NT2/D1 (cell line): ENCODE data around the gene SPATA2L.
"Not testable (repeated sequence)": the region's sequence is repeated elsewhere in the genome, so short reads cannot be mapped to it uniquely, and the experiment has no call there.

Experiments used
- DNase-seq: peaks from one replicate; pipeline ENCODE4 v3.0.0-alpha.2; 2011; ENCODE audit warnings: low read depth, low spot score
- H3K27me3 ChIP-seq: 2 replicates; pipeline ENCODE4 v1.6.0; 2011; ENCODE audit warnings: mild to moderate bottlenecking; ENCODE audit not compliant: insufficient read length, insufficient read depth
- H3K36me3 ChIP-seq: 2 replicates; pipeline ENCODE4 v1.6.1; 2011; ENCODE audit warnings: mild to moderate bottlenecking, low read length, mixed read lengths; ENCODE audit not compliant: insufficient read depth, insufficient read length
- H3K4me1 ChIP-seq: 2 replicates; pipeline ENCODE4 v1.5.1; 2011; ENCODE audit not compliant: insufficient read depth, insufficient read length
- H3K4me3 ChIP-seq: 2 replicates; pipeline ENCODE4 v1.5.1; 2011; ENCODE audit warnings: low read depth; ENCODE audit not compliant: insufficient read length
- H3K9ac ChIP-seq: 2 replicates; pipeline ENCODE4 v1.6.0; 2011; ENCODE audit warnings: low read depth; ENCODE audit not compliant: insufficient read length
- H3K9me3 ChIP-seq: 2 replicates; pipeline ENCODE4 v1.5.1; 2011; ENCODE audit warnings: mild to moderate bottlenecking, low read length; ENCODE audit not compliant: insufficient read depth
- SUZ12 ChIP-seq: IDR thresholded peaks from 2 replicates; pipeline ENCODE4 v1.6.1; 2011; ENCODE audit not compliant: insufficient read length, insufficient read depth; ENCODE audit errors: extremely low read depth
- YY1 ChIP-seq: IDR thresholded peaks from 2 replicates; pipeline ENCODE4 v1.6.1; 2011; ENCODE audit not compliant: insufficient read length, insufficient read depth
- ZNF274 ChIP-seq: IDR thresholded peaks from 2 replicates; pipeline ENCODE4 v1.6.1; 2011; ENCODE audit warnings: mild to moderate bottlenecking, low read depth, low read length

Gene SPATA2L

GRCh38 chr16:89695875-89696669 is 5.4 kb downstream of the SPATA2L start:
- H3K9ac ChIP-seq: no peak overlapping the region
- no peaks in the 10 kb centered on the region for H3K9me3 ChIP-seq
- peaks cover 40% of the 10 kb centered on the region for H3K4me1 ChIP-seq
- TF ChIP-seq ZNF274: no peak
- no peak for TF ChIP-seq YY1
- TF ChIP-seq SUZ12: no peak
- no peak overlapping the region for H3K4me3 ChIP-seq
- no peak for DNase-seq
- H3K27me3 ChIP-seq: no peaks in the 10 kb centered on the region
- peaks cover 75% of the 10 kb centered on the region for H3K36me3 ChIP-seq

- Histone ChIP-seq H3K9me3 (no peaks in the 10 kb centered on the region), H3K4me1 (peaks cover 38% of the 10 kb centered on the region), H3K9ac (peak overlapping the region; percentile 8), H3K36me3 (peaks cover 81% of the 10 kb centered on the region), H3K27me3 (no peaks in the 10 kb centered on the region), H3K4me3 (no peak overlapping the region)
- DNase-seq: no peak
- TF ChIP-seq SUZ12 (no peak), ZNF274 (no peak), YY1 (no peak)
Measured at GRCh38 chr16:89695086-89695874, 6.2 kb downstream of the SPATA2L start.

DNA sequence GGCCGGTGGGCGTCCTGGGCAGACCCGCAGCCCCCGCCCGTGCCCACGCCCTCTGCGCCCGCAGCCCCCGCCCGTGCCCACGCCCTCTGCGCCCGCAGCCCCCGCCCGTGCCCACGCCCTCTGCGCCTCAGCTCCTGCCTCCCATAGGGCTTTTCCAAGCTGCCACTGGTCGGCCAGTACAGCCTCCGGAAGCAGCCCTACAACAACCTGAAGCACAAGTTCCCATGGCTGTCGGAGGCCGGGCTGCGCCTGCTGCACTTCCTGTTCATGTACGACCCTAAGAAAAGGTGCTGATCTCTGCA is 6.8 kb downstream of the SPATA2L start:
- not testable (repeated sequence) for DNase-seq, H3K9me3 ChIP-seq, H3K27me3 ChIP-seq, H3K4me3 ChIP-seq
- Histone ChIP-seq H3K9ac (peak overlapping the region; percentile 3), H3K36me3 (peaks cover 87% of the 10 kb centered on the region), H3K4me1 (peaks cover 38% of the 10 kb centered on the region)

DNA sequence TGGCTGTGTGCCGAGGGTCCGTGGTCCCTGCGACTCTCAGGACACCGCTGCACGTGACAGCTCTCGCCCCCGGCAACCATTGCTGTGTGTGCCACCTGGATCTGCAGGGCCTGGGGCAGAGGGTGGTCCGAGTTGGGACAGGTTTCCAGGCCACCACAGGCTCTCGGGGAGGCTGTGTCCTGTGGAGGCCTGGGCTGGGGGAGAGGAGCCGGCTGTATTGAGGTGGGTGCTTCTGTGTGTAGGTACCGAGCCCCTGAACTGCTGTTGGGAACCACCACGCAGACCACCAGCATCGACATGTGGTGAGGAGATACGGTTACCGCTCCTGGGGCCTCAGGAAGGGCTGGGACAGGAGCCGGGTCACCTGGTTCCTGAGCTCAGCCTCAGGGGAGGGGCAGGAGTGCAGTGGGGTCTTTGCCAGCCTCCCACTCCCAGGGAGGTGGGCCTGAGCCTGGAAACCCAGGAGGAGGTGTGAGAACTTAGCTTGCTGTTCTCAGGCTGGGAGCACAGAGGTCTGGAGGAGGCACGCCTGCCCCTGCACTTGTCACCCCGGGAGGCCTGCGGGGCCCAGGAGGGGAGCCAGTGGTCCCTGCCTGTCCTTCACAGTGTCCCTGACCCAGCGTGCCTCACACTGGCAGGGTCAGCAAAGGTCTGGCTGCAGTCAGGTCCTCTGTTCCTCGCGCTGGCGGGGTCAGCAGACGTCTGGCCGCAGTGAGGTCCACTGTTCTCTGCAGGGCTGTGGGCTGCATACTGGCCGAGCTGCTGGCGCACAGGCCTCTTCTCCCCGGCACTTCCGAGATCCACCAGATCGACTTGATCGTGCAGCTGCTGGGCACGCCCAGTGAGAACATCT is 7.3 kb downstream of the SPATA2L start:
- H3K4me3 ChIP-seq: no peak overlapping the region
- TF ChIP-seq ZNF274 (no peak), YY1 (no peak), SUZ12 (no peak)
- peaks cover 38% of the 10 kb centered on the region for H3K4me1 ChIP-seq
- no peaks in the 10 kb centered on the region for H3K9me3 ChIP-seq
- peaks cover 90% of the 10 kb centered on the region for H3K36me3 ChIP-seq
- no peak for DNase-seq
- no peaks in the 10 kb centered on the region for H3K27me3 ChIP-seq
- H3K9ac ChIP-seq: peak overlapping the region; percentile 42

DNA sequence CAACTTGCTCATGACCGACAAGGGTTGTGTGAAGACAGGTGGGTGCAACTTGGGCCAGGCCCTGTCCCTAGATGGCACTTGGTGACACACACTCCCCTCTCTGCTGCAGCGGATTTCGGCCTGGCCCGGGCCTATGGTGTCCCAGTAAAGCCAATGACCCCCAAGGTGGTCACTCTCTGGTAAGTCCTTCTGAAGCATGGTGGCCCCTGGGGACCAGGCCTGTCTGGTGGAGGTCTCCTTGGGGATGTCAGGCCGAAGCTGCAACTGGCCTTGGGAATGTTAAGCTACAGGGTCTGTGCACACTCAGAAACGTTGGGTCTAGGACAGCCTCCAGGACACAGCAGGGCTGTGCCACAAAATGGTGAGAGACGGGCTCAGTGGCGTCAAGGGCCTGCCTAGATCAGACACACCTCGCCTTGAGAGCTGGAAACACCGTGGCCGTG is 8.2 kb downstream of the SPATA2L start:
- Histone ChIP-seq H3K9ac (no peak overlapping the region), H3K4me1 (peaks cover 38% of the 10 kb centered on the region), H3K36me3 (peaks cover 92% of the 10 kb centered on the region), H3K4me3 (no peak overlapping the region), H3K9me3 (no peaks in the 10 kb centered on the region), H3K27me3 (no peaks in the 10 kb centered on the region)
- no peak for TF ChIP-seq ZNF274
- TF ChIP-seq SUZ12: no peak
- no peak for TF ChIP-seq YY1
- DNase-seq: no peak

GRCh38 chr16:89691986-89692569 is 9.4 kb downstream of the SPATA2L start:
- DNase-seq: no peak
- no peak overlapping the region for H3K4me3 ChIP-seq
- no peak overlapping the region for H3K9ac ChIP-seq
- TF ChIP-seq SUZ12 (no peak), YY1 (no peak), ZNF274 (no peak)
- no peaks in the 10 kb centered on the region for H3K9me3 ChIP-seq
- peaks cover 86% of the 10 kb centered on the region for H3K36me3 ChIP-seq
- H3K27me3 ChIP-seq: no peaks in the 10 kb centered on the region
- H3K4me1 ChIP-seq: peaks cover 36% of the 10 kb centered on the region
